Caco-2 (cell line): ENCODE results near the gene FRS2. TPM values are rescaled to one million over a fixed set of nuclear protein-coding genes. Genes with fewer than 3 reads are reported as not detected.

Experiments used
- BruUV-seq: library from RNA; stranded (reverse); fragments of 400-500 nt; replicated peaks from 2 replicates; lab custom pipeline; 2021; lab: Mats Ljungman, UMichigan
- CTCF ChIA-PET: fragments of 300-600 bp; sonication (Branson Sonifier 250); formaldehyde crosslinking; loops from one replicate; lab custom pipeline; 2022; ENCODE audit warnings: antibody characterized with exemption; lab: Charles Lee
- POLR2A ChIA-PET: fragments of 300-600 bp; sonication (Branson Sonifier 250); formaldehyde crosslinking; loops from one replicate; lab custom pipeline; 2022; ENCODE audit warnings: antibody characterized with exemption; lab: Charles Lee
- DNase-seq, 2 experiments: peaks; one replicate each; pipeline versions ENCODE4 v3.0.0 to v3.0.0-alpha.2; 2020 to 2022
- H3K27me3 ChIP-seq: replicated peaks from 2 replicates; pipeline ENCODE4 v1.6.0; 2011; ENCODE audit warnings: low read length; ENCODE audit not compliant: control insufficient read depth, insufficient read depth
- H3K36me3 ChIP-seq: 2 replicates; pipeline ENCODE4 v1.5.1; 2011; ENCODE audit warnings: low read length; ENCODE audit not compliant: control insufficient read depth, insufficient read depth
- H3K4me1 ChIP-seq: fragments of 250-450 bp; sonication (Bioruptor Pico); 2 replicates; pipeline ENCODE4 v1.5.1; 2020; ENCODE audit warnings: mild to moderate bottlenecking
- H3K4me3 ChIP-seq: 2 replicates; pipeline ENCODE4 v1.5.1; 2011; ENCODE audit warnings: low read depth, mild to moderate bottlenecking, control low read depth, low read length
- H3K9me3 ChIP-seq: fragments of 250-450 bp; sonication (Bioruptor Pico); 2 replicates; pipeline ENCODE4 v1.5.1; 2020; ENCODE audit warnings: mild to moderate bottlenecking, moderate library complexity
- H3K27ac Mint-ChIP-seq: one replicate; pipeline ENCODE4 v1.8.0; 2022; ENCODE audit warnings: mixed read lengths; ENCODE audit not compliant: unreplicated experiment
- H3K27me3 Mint-ChIP-seq: one replicate; pipeline ENCODE4 v1.8.0; 2022; ENCODE audit warnings: mixed read lengths; ENCODE audit not compliant: insufficient read depth, unreplicated experiment
- H3K36me3 Mint-ChIP-seq: one replicate; pipeline ENCODE4 v1.8.0; 2022; ENCODE audit warnings: mild to moderate bottlenecking, mixed read lengths; ENCODE audit not compliant: insufficient read depth, unreplicated experiment
- H3K4me1 Mint-ChIP-seq: one replicate; pipeline ENCODE4 v1.8.0; 2022; ENCODE audit warnings: low read depth, mixed read lengths; ENCODE audit not compliant: unreplicated experiment
- H3K4me3 Mint-ChIP-seq: one replicate; pipeline ENCODE4 v1.8.0; 2022; ENCODE audit warnings: mild to moderate bottlenecking, moderate library complexity, mixed read lengths; ENCODE audit not compliant: unreplicated experiment
- H3K9me3 Mint-ChIP-seq: one replicate; pipeline ENCODE4 v1.8.0; 2022; ENCODE audit warnings: mixed read lengths; ENCODE audit not compliant: unreplicated experiment
- intact Hi-C: fragments of 100-400 bp; cut with micrococcal nuclease; formaldehyde crosslinking; loops from one replicate; pipeline ENCODE4 v1.10.0; 2022; ENCODE audit not compliant: unreplicated experiment
- total RNA-seq: library from RNA; stranded (reverse); gene quantifications from 2 replicates; pipeline ENCODE4 v1.2.3, GENCODE V29; 2022
- TF ChIP-seq, protein P1 (sequence below), 2 experiments: fragments of 200-600 bp in 1 of 2; IDR thresholded peaks; 1 replicate in 1 of 2; 2 replicates in 1 of 2; pipeline versions ENCODE4 v1.5.1 to v1.8.0; 2011 to 2022; ENCODE audit warnings: antibody characterized with exemption in 1 of 2, control low read depth in 1 of 2, inconsistent platforms in 1 of 2, low read depth in 1 of 2, low read length in 1 of 2, mild to moderate bottlenecking in 1 of 2, moderate library complexity in 1 of 2; ENCODE audit not compliant: insufficient read depth in 1 of 2, severe bottlenecking in 1 of 2, unreplicated experiment in 1 of 2

Gene FRS2
- total RNA-seq, 1 experiment from 2014 or later: 82.3 TPM

DNA sequence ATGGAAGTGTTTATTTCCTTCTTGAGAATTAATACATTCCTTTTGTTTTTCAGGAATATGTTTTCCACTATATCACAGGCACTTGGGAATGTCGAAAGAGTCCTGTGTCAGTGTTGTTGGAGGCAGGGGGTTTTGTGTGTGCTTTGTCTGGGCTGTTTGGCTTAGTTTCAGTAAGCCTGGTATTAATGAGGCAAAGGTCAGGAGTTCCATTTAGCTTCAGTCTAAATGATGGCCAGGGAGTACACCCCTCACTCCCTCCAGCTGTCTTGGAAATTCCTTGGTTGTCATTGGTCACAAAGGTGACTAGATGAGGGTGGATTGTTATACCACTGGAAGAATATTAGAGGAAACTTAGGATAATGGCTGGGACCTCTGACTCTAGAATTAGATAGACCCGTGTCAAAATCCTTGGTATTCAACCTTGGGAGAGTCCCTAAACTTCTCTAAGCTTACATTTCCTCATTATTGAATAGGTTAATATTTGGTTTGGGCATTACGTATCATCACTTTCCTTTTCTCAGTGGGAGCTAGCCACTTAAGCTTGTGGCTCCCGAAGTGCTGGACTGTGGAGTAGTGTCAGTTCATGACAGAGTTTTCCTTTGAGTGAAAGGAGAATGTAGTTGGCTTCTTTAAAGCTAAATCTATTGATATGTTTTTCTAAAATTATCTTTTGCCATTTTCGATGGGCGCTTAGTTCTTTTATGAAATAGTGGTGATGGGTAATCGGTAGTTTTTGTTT, 5.2 kb downstream of the FRS2 start:
- POLR2A ChIA-PET: interaction anchor here (0.5 to 1.5 kb wide), 2 partner anchors 11 to 58 kb away, joined by 3 to 4 read pairs; no protein-coding TSS in a partner anchor
- TF ChIP-seq, protein P1, sequence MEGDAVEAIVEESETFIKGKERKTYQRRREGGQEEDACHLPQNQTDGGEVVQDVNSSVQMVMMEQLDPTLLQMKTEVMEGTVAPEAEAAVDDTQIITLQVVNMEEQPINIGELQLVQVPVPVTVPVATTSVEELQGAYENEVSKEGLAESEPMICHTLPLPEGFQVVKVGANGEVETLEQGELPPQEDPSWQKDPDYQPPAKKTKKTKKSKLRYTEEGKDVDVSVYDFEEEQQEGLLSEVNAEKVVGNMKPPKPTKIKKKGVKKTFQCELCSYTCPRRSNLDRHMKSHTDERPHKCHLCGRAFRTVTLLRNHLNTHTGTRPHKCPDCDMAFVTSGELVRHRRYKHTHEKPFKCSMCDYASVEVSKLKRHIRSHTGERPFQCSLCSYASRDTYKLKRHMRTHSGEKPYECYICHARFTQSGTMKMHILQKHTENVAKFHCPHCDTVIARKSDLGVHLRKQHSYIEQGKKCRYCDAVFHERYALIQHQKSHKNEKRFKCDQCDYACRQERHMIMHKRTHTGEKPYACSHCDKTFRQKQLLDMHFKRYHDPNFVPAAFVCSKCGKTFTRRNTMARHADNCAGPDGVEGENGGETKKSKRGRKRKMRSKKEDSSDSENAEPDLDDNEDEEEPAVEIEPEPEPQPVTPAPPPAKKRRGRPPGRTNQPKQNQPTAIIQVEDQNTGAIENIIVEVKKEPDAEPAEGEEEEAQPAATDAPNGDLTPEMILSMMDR (IDR thresholded peaks at IDR 0.05; ENCODE audit: insufficient read depth in 1 of 2, low read depth in 1 of 2, low read length in 1 of 2, severe bottlenecking in 1 of 2, unreplicated experiment in 1 of 2): no peak
- Histone ChIP-seq H3K36me3 (no peaks in the 10 kb centered on the region), H3K4me1 (peaks cover 41% of the 10 kb centered on the region), H3K4me3 (no peak overlapping the region), H3K27me3 (no peaks in the 10 kb centered on the region), H3K9me3 (no peaks in the 10 kb centered on the region)
- Mint-ChIP-seq H3K36me3 (peaks cover 41% of the 10 kb centered on the region), H3K9me3 (no peaks in the 10 kb centered on the region), H3K4me3 (peak overlapping the region; percentile 10), H3K4me1 (peaks cover 52% of the 10 kb centered on the region), H3K27ac (peak overlapping the region; percentile 45), H3K27me3 (no peaks in the 10 kb centered on the region)
- BruUV-seq: no TSS peak
- intact Hi-C loops: loop anchor here (1.0 kb wide), 1 partner anchor 59 kb away; no protein-coding TSS in a partner anchor
- peak in 1 of 2 experiments; percentile 37 for DNase-seq
- CTCF ChIA-PET: interaction anchor here (1.0 kb wide), 1 partner anchor 118 kb away, joined by 9 read pairs; no protein-coding TSS in a partner anchor

DNA sequence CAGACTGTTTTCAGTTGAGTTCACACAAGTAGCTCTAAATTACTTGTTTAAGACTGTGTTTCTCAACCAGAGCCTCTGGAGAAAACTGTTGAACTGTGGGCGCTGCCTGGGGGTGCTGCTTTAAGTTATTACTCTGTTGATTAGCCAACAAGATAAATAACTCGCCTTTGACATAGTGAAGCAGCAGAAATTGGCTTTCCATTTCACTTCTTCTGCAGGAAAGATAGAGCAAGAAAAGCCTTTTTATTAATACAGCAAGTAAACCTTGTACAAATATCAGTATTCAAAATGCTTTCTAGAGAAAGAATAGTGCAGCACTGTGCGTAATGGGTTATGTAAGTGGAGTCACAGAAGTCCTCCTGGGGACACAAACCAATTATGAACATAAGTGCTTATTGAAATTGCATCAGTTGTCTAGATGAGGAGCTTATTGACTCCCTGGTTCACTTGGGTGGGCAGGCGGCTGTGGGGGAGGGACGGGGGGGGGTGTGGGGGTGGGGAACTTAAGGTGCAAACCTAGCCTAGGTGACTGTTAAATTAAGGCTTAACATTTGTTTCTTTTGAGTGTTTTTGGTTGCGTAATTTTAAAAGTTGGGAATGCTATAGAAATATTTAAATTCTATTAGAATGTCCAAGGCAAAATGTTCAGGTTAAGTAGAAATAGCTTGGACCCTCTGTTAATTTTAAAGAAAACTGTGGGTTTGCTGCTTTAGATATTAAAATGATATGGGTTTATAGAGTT, 6.3 kb downstream of the FRS2 start:
- CTCF ChIA-PET: interaction anchor here (1.0 kb wide), 1 partner anchor 119 kb away, joined by 9 read pairs; no protein-coding TSS in a partner anchor
- no TSS peak for BruUV-seq
- H3K4me3 ChIP-seq: no peak overlapping the region
- Mint-ChIP-seq H3K9me3 (no peaks in the 10 kb centered on the region), H3K27me3 (no peaks in the 10 kb centered on the region), H3K4me3 (no peak overlapping the region), H3K4me1 (peaks cover 48% of the 10 kb centered on the region), H3K36me3 (peaks cover 34% of the 10 kb centered on the region), H3K27ac (no peak overlapping the region)
- intact Hi-C loops: no loop called here
- POLR2A ChIA-PET: interaction anchor here (1.5 kb wide), 1 partner anchor 59 kb away, joined by 4 read pairs; no protein-coding TSS in a partner anchor
- no peaks in the 10 kb centered on the region for H3K36me3 ChIP-seq
- TF ChIP-seq, protein P1 (IDR thresholded peaks at IDR 0.05; ENCODE audit: insufficient read depth in 1 of 2, low read depth in 1 of 2, low read length in 1 of 2, severe bottlenecking in 1 of 2, unreplicated experiment in 1 of 2): no peak
- no peaks in the 10 kb centered on the region for H3K27me3 ChIP-seq
- DNase-seq: no peak
- H3K9me3 ChIP-seq: no peaks in the 10 kb centered on the region
- H3K4me1 ChIP-seq: peaks cover 51% of the 10 kb centered on the region

DNA sequence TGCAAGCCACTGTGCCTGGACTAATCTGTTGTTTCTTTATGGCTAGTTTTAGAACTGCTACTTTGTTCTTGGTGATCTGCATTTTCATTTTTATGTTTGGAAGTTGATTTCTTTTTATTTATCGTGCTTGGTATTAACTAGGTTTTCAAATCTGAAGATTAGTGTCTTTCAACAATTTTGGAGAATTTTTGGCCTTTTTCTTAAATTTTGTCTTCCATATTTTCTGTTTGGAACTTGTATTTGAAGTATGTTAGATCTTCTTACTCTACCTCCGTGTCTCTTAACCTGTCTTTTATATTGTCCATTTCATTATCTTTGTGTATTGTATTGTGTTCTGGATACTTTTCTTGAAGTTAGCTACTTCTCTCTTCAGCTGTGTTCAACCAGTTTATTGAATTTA, 9.5 kb downstream of the FRS2 start:
- Mint-ChIP-seq H3K9me3 (no peaks in the 10 kb centered on the region), H3K27ac (no peak overlapping the region), H3K4me3 (no peak overlapping the region), H3K27me3 (no peaks in the 10 kb centered on the region), H3K4me1 (peaks cover 24% of the 10 kb centered on the region), H3K36me3 (peaks cover 10% of the 10 kb centered on the region)
- no peaks in the 10 kb centered on the region for H3K27me3 ChIP-seq
- peaks cover 46% of the 10 kb centered on the region for H3K4me1 ChIP-seq
- ChIA-PET CTCF (no interaction called here), POLR2A (no interaction called here)
- DNase-seq: no peak
- H3K4me3 ChIP-seq: no peak overlapping the region
- intact Hi-C loops: no loop called here
- BruUV-seq: no TSS peak
- no peaks in the 10 kb centered on the region for H3K9me3 ChIP-seq
- no peaks in the 10 kb centered on the region for H3K36me3 ChIP-seq
- TF ChIP-seq, protein P1 (IDR thresholded peaks at IDR 0.05; ENCODE audit: insufficient read depth in 1 of 2, low read depth in 1 of 2, low read length in 1 of 2, severe bottlenecking in 1 of 2, unreplicated experiment in 1 of 2): no peak
